ENCODE data around the gene TMEM101. TPM values are rescaled to one million over a fixed set of nuclear protein-coding genes. Genes with fewer than 3 reads are reported as not detected.

The TMEM101 gene
- total and polyA plus RNA-seq, 2 of the 13 experiments (the other 11 are each of a cell fraction or from before 2014, with no cell fraction given), result 72.0 to 100 TPM

- TF ChIP-seq DR1 (CRISPR knock-in tag; IDR thresholded peaks at IDR 0.05), result 0 out of 2 replicates have a peak, but pooled peaks have one; percentile 13
- no peak for TF ChIP-seq ARHGAP35 (CRISPR knock-in tag; IDR thresholded peaks at IDR 0.05; ENCODE audit: borderline replicate concordance)
- TF ChIP-seq, protein P1, sequence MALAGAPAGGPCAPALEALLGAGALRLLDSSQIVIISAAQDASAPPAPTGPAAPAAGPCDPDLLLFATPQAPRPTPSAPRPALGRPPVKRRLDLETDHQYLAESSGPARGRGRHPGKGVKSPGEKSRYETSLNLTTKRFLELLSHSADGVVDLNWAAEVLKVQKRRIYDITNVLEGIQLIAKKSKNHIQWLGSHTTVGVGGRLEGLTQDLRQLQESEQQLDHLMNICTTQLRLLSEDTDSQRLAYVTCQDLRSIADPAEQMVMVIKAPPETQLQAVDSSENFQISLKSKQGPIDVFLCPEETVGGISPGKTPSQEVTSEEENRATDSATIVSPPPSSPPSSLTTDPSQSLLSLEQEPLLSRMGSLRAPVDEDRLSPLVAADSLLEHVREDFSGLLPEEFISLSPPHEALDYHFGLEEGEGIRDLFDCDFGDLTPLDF (CRISPR knock-in tag; IDR thresholded peaks at IDR 0.05), result no peak
- TF ChIP-seq ZNF891 (CRISPR knock-in tag; IDR thresholded peaks at IDR 0.05), result no peak
- TF ChIP-seq ZNF780A (CRISPR knock-in tag; IDR thresholded peaks at IDR 0.05), result no peak
- TF ChIP-seq, protein P2, sequence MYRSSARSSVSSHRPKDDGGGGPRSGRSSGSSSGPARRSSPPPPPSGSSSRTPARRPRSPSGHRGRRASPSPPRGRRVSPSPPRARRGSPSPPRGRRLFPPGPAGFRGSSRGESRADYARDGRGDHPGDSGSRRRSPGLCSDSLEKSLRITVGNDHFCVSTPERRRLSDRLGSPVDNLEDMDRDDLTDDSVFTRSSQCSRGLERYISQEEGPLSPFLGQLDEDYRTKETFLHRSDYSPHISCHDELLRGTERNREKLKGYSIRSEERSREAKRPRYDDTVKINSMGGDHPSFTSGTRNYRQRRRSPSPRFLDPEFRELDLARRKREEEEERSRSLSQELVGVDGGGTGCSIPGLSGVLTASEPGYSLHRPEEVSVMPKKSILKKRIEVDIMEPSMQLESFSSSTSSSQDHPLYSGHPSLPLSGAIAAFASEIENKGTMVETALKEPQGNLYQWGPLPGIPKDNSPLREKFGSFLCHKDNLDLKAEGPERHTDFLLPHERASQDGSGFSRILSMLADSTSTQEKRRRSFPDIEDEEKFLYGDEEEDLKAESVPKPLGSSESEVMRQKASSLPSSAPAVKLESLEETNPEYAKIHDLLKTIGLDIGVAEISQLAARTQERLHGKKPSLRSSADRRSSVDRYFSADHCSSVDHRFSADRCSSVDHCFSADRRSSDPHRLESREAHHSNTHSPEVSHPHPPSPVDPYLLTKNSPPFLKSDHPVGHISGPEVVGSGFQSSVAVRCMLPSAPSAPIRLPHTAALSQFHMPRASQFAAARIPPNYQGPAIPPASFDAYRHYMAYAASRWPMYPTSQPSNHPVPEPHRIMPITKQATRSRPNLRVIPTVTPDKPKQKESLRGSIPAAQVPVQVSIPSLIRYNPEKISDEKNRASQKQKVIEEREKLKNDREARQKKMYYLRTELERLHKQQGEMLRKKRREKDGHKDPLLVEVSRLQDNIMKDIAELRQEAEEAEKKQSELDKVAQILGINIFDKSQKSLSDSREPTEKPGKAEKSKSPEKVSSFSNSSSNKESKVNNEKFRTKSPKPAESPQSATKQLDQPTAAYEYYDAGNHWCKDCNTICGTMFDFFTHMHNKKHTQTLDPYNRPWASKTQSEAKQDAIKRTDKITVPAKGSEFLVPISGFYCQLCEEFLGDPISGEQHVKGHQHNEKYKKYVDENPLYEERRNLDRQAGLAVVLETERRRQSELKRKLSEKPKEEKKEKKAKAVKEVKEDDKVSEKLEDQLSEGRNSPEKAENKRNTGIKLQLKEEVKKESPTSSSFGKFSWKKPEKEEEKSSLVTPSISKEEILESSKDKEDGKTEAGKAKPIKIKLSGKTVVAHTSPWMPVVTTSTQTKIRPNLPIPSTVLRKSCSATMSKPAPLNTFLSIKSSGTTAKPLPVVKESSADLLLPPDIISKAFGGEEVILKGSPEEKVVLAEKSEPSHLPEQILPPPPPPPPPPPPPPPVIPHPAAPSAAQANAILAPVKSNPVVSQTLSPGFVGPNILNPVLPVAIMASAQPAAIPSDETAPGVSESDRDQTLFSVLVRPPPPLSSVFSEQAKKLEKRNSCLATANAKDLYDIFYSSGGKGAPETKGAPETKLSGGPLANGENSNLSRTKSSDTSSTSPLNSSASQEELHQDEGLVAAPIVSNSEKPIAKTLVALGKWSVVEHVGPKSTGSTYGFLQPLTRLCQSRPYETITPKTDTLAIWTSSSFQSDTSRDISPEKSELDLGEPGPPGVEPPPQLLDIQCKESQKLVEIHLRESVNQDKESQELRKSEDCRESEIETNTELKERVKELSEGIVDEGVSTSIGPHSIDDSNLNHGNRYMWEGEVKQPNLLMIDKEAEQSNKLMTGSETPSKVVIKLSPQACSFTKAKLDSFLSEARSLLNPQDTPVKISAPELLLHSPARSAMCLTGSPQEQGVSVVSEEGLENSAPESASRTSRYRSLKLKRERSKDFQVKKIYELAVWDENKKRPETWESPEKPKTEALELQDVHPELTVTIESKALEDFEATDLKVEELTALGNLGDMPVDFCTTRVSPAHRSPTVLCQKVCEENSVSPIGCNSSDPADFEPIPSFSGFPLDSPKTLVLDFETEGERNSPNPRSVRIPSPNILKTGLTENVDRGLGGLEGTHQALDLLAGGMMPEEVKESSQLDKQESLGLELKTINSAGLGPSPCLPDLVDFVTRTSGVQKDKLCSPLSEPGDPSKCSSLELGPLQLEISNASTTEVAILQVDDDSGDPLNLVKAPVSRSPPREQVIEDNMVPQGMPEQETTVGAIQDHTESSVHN (CRISPR knock-in tag; IDR thresholded peaks at IDR 0.05), result peak; percentile 30; the same call in 1 of the 2 replicates
- TF ChIP-seq ZNF484 (CRISPR knock-in tag; IDR thresholded peaks at IDR 0.05; ENCODE audit: borderline replicate concordance, low read depth), result no peak
- TF ChIP-seq HNRNPLL (IDR thresholded peaks at IDR 0.05; ENCODE audit: low read depth, low read length, poor library complexity, severe bottlenecking), result peak; percentile 87
- no peak for TF ChIP-seq ZBTB26 (CRISPR knock-in tag; IDR thresholded peaks at IDR 0.05; ENCODE audit: borderline replicate concordance)
- TF ChIP-seq NFYB (CRISPR knock-in tag; IDR thresholded peaks at IDR 0.05), result peak; percentile 58; the same call in 1 of the 2 replicates
- TF ChIP-seq REL (CRISPR knock-in tag; conservative IDR thresholded peaks at IDR 0.05), result no peak
- no peak for TF ChIP-seq RBM39 (IDR thresholded peaks at IDR 0.05; ENCODE audit: low read depth, low read length, poor library complexity, severe bottlenecking)
- 0 out of 2 replicates have a peak, but pooled peaks have one; percentile 3 for TF ChIP-seq ZNF446 (CRISPR knock-in tag; IDR thresholded peaks at IDR 0.05)
- TF ChIP-seq ZNF501 (CRISPR knock-in tag; IDR thresholded peaks at IDR 0.05), result no peak
- TF ChIP-seq FOXA1 (IDR thresholded peaks at IDR 0.05), result no peak
- 0 out of 2 replicates have a peak, but pooled peaks have one; percentile 5 for TF ChIP-seq FOXA1 (CRISPR knock-in tag; IDR thresholded peaks at IDR 0.05)
- TF ChIP-seq GATAD2A (CRISPR knock-in tag; IDR thresholded peaks at IDR 0.05), result 0 out of 2 replicates have a peak, but pooled peaks have one; percentile 18
- no peak for TF ChIP-seq PHF8 (CRISPR knock-in tag; IDR thresholded peaks at IDR 0.05)
- no peak for TF ChIP-seq ZKSCAN1 (IDR thresholded peaks at IDR 0.05; ENCODE audit: low read length)
- 0 out of 2 replicates have a peak, but pooled peaks have one; percentile 23 for TF ChIP-seq DRAP1 (CRISPR knock-in tag; IDR thresholded peaks at IDR 0.05)
- TF ChIP-seq MYNN (CRISPR knock-in tag; IDR thresholded peaks at IDR 0.05; ENCODE audit: low read depth), result no peak
Observed at GRCh38 chr17:44014133-44014436, 678 bp downstream of the TMEM101 start (continued).

Measured in HepG2 (cell line).